Lower leg skin (tissue), 3 donors: ENCODE results near the gene ELN.

Source experiments
- CTCF ChIP-seq, 3 donors: fragments of 450-650 bp; IDR thresholded peaks; one replicate each; pipeline ENCODE4 v1.5.1; 2016; ENCODE audit warnings: antibody characterized with exemption in 3 of 3, mild to moderate bottlenecking in 3 of 3, moderate library complexity in 2 of 3
- POLR2A ChIP-seq, 2 donors: fragments of 450-650 bp; IDR thresholded peaks; one replicate each; pipeline ENCODE4 v1.6.1; 2016 to 2017; ENCODE audit warnings: antibody characterized with exemption in 2 of 2, mild to moderate bottlenecking in 1 of 2, moderate library complexity in 1 of 2

- TF ChIP-seq CTCF (IDR thresholded peaks at IDR 0.05) (no peak), POLR2A (IDR thresholded peaks at IDR 0.05) (no peak)
These were observed 19.9 kb downstream of the ELN start for GRCh38 chr7:74047804-74048380.
